ENCODE data around the gene VSTM4.

- TF ChIP-seq CTCF (IDR thresholded peaks at IDR 0.05 in 2 of 3, conservative IDR thresholded peaks at IDR 0.05 in 1 of 3; ENCODE audit: borderline replicate concordance in 1 of 3, insufficient read depth in 1 of 3, low read depth in 2 of 3, low read length in 2 of 3) (no peak), POLR2A (IDR thresholded peaks at IDR 0.05; ENCODE audit: borderline replicate concordance, extremely low read depth, insufficient read depth, insufficient read length) (no peak), REST (IDR thresholded peaks at IDR 0.05; ENCODE audit: low read depth) (no peak), RAD21 (IDR thresholded peaks at IDR 0.05; ENCODE audit: low read depth) (no peak), SIN3A (IDR thresholded peaks at IDR 0.05; ENCODE audit: low read depth) (no peak), MAX (IDR thresholded peaks at IDR 0.05) (no peak), EGR1 (IDR thresholded peaks at IDR 0.05; ENCODE audit: low read depth) (no peak), ELF1 (IDR thresholded peaks at IDR 0.05; ENCODE audit: borderline replicate concordance, low read depth) (no peak), EZH2phosphoT487 (IDR thresholded peaks at IDR 0.05; ENCODE audit: borderline replicate concordance) (no peak), EZH2 (IDR thresholded peaks at IDR 0.05) (no peak)
Measured at GRCh38 chr10:49024484-49024883, 90.8 kb downstream of the VSTM4 start.
